ENCODE data around the gene CCDC88B. TPM values are rescaled to one million over a fixed set of nuclear protein-coding genes. Genes with fewer than 3 reads are reported as not detected.

The CCDC88B gene
- total and polyA plus RNA-seq, 9 of the 15 experiments (the other 6 are each of a cell fraction or from before 2014, with no cell fraction given): 0.13 to 18.1 (median 7.9) TPM

DNA sequence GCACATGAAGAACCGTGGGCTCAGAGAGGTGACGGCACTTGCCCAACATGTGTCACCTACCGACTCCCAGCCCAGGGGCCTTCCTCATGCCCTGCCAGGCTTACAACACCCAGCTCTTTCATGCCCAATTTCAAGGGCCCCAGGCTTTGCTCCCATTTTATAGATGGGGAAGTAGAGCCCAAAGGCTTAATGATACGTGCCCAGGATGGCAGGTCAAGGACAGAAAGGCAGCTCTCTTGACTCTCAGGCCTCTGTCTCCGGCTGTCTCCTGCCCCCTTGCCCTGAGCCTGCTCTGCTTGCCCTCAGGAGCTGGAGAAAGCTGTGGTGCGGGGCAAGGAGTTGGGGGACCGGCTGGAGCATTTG is 9.0 kb downstream of the CCDC88B start:
- H2AFZ ChIP-seq (ENCODE audit: low read depth, low read length): no peak overlapping the region
- no peak overlapping the region for H3K4me3 ChIP-seq
- no peaks in the 10 kb centered on the region for H3K79me2 ChIP-seq (ENCODE audit: control insufficient read depth, insufficient read depth, low read length)
- 68% methylated on average over 7 of the region's 7 CpGs for WGBS (ENCODE audit: insufficient coverage, low coverage, missing lambda C conversion rate)
- in situ Hi-C loops (cut with MboI): no loop called here
- POLR2A ChIA-PET: interaction anchor here (0.6 to 1.4 kb wide), 3 partner anchors 31 to 352 kb away, joined by 3 to 6 read pairs (median 3); partner anchors contain the start of genes PRDX5 and TRMT112
- CTCF ChIA-PET (ENCODE audit: low intra/inter-chr PET ratio): no interaction called here
- no peaks in the 10 kb centered on the region for H3K36me3 ChIP-seq (ENCODE audit: control insufficient read depth, insufficient read depth, low read length)
- peak in 1 of 2 experiments; percentile 22; a peak in 1 of 4 replicates for TF ChIP-seq KDM1A (IDR thresholded peaks at IDR 0.05)
- TF ChIP-seq ZFP30 (CRISPR knock-in tag; IDR thresholded peaks at IDR 0.05; ENCODE audit: borderline replicate concordance): no peak
- TF ChIP-seq BCOR (IDR thresholded peaks at IDR 0.05): peak; percentile 52; the same call in 1 of the 2 replicates
- H3K9me1 ChIP-seq (ENCODE audit: control insufficient read depth, insufficient read depth, low read length): no peaks in the 10 kb centered on the region
- no peaks in the 10 kb centered on the region for H3K27me3 ChIP-seq (ENCODE audit: control insufficient read depth in 2 of 2, insufficient read depth in 2 of 2, low read length in 2 of 2)
- no peak overlapping the region for H3K4me2 ChIP-seq (ENCODE audit: insufficient read depth, low read length)
- no peak for ATAC-seq
- H3K9me3 ChIP-seq (replicated peaks; ENCODE audit: control insufficient read depth, insufficient read depth, low read depth, low read length): no peaks in the 10 kb centered on the region
- no peak overlapping the region for H3K27ac ChIP-seq (ENCODE audit: extremely low read depth, low read depth, low read length)
- H4K20me1 ChIP-seq (replicated peaks; ENCODE audit: control insufficient read depth, insufficient read depth, low read length): no peaks in the 10 kb centered on the region
- FAIRE-seq: no peak
- peaks cover 2 to 60% of the 10 kb centered on the region in 2 experiments; a peak in 4 of 5 replicates for H3K4me1 ChIP-seq (replicated peaks in 1 of 2; ENCODE audit: control insufficient read depth in 2 of 2, insufficient read depth in 2 of 2, low read length in 2 of 2)
- no TSS peak for BruUV-seq (replicated peaks)
- intact Hi-C loops (cut with micrococcal nuclease): no loop called here
- no peak for DNase-seq (ENCODE audit: extremely low read depth in 1 of 4, low spot score in 3 of 4)
- H3K9ac ChIP-seq (ENCODE audit: insufficient read depth in 1 of 2, low read depth in 2 of 2, low read length in 2 of 2): peak overlapping the region in 1 of 2 experiments; percentile 68; a peak in 1 of 4 replicates

- FAIRE-seq: no peak
Observed at GRCh38 chr11:64349404-64349803, 9.4 kb downstream of the CCDC88B start.

More at GRCh38 chr11:64349404-64349803, 9.4 kb downstream of the CCDC88B start:
- Histone ChIP-seq H3K36me3 (ENCODE audit: control insufficient read depth, insufficient read depth, low read length) (no peaks in the 10 kb centered on the region), H3K27ac (ENCODE audit: extremely low read depth, low read depth, low read length) (no peak overlapping the region), H3K79me2 (ENCODE audit: control insufficient read depth, insufficient read depth, low read length) (no peaks in the 10 kb centered on the region), H4K20me1 (replicated peaks; ENCODE audit: control insufficient read depth, insufficient read depth, low read length) (no peaks in the 10 kb centered on the region), H3K9me1 (ENCODE audit: control insufficient read depth, insufficient read depth, low read length) (no peaks in the 10 kb centered on the region), H2AFZ (ENCODE audit: low read depth, low read length) (no peak overlapping the region), H3K4me1 (replicated peaks in 1 of 2; ENCODE audit: control insufficient read depth in 2 of 2, insufficient read depth in 2 of 2, low read length in 2 of 2) (peaks cover 2 to 60% of the 10 kb centered on the region in 2 experiments; a peak in 4 of 5 replicates), H3K4me2 (ENCODE audit: insufficient read depth, low read length) (no peak overlapping the region), H3K9me3 (replicated peaks; ENCODE audit: control insufficient read depth, insufficient read depth, low read depth, low read length) (no peaks in the 10 kb centered on the region), H3K4me3 (no peak overlapping the region), H3K27me3 (ENCODE audit: control insufficient read depth in 2 of 2, insufficient read depth in 2 of 2, low read length in 2 of 2) (no peaks in the 10 kb centered on the region), H3K9ac (ENCODE audit: insufficient read depth in 1 of 2, low read depth in 2 of 2, low read length in 2 of 2) (peak overlapping the region in 1 of 2 experiments; percentile 17; a peak in 1 of 4 replicates)
- 51% methylated on average over 9 of the region's 11 CpGs for WGBS (ENCODE audit: insufficient coverage, low coverage, missing lambda C conversion rate)
- POLR2A ChIA-PET: interaction anchor here (0.6 to 1.4 kb wide), 3 partner anchors 32 to 352 kb away, joined by 3 to 6 read pairs (median 3); partner anchors contain the start of genes PRDX5 and TRMT112
- TF ChIP-seq SMARCB1 (IDR thresholded peaks at IDR 0.05; ENCODE audit: insufficient read length, low read depth): no peak
- ATAC-seq (no peak), DNase-seq (ENCODE audit: extremely low read depth in 1 of 4, low spot score in 3 of 4) (no peak)
- intact Hi-C loops (cut with micrococcal nuclease) (no loop called here), in situ Hi-C loops (cut with MboI) (no loop called here)
- no TSS peak for BruUV-seq (replicated peaks)
- CTCF ChIA-PET (ENCODE audit: low intra/inter-chr PET ratio): no interaction called here
